Hepatocyte (in vitro differentiated cells): ENCODE data around the gene ANGPTL7.
"Not testable (repeated sequence)": the region's sequence is repeated elsewhere in the genome, so short reads cannot be mapped to it uniquely, and the experiment has no call there.

ENCODE experiments used
- EZH2 ChIP-seq: fragments of 200-600 bp; sonication (generic); IDR thresholded peaks from 2 replicates; pipeline ENCODE4 v1.6.1; 2016; ENCODE audit warnings: antibody characterized with exemption, mild to moderate bottlenecking, borderline replicate concordance
- TF ChIP-seq, protein P1 (sequence below): fragments of 200-600 bp; sonication (generic); IDR thresholded peaks from 2 replicates; pipeline ENCODE4 v1.5.1; 2016; ENCODE audit warnings: antibody characterized with exemption, mild to moderate bottlenecking; ENCODE audit not compliant: poor library complexity

- not testable (repeated sequence) for TF ChIP-seq EZH2
- TF ChIP-seq, protein P1, sequence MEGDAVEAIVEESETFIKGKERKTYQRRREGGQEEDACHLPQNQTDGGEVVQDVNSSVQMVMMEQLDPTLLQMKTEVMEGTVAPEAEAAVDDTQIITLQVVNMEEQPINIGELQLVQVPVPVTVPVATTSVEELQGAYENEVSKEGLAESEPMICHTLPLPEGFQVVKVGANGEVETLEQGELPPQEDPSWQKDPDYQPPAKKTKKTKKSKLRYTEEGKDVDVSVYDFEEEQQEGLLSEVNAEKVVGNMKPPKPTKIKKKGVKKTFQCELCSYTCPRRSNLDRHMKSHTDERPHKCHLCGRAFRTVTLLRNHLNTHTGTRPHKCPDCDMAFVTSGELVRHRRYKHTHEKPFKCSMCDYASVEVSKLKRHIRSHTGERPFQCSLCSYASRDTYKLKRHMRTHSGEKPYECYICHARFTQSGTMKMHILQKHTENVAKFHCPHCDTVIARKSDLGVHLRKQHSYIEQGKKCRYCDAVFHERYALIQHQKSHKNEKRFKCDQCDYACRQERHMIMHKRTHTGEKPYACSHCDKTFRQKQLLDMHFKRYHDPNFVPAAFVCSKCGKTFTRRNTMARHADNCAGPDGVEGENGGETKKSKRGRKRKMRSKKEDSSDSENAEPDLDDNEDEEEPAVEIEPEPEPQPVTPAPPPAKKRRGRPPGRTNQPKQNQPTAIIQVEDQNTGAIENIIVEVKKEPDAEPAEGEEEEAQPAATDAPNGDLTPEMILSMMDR, result not testable (repeated sequence)
Measured at GRCh38 chr1:11162752-11163151, 26.4 kb upstream of the ANGPTL7 start.
